ENCODE data around the gene MAPKAPK2.

- TF ChIP-seq PKNOX1 (IDR thresholded peaks at IDR 0.05) (no peak), SP1 (IDR thresholded peaks at IDR 0.05) (no peak), FOXM1 (IDR thresholded peaks at IDR 0.05; ENCODE audit: borderline replicate concordance) (no peak), CTBP1 (IDR thresholded peaks at IDR 0.05; ENCODE audit: borderline replicate concordance) (no peak), FOXK2 (IDR thresholded peaks at IDR 0.05) (no peak), BHLHE40 (IDR thresholded peaks at IDR 0.05; ENCODE audit: borderline replicate concordance) (no peak), SUZ12 (IDR thresholded peaks at IDR 0.05) (no peak), ZNF384 (IDR thresholded peaks at IDR 0.05) (no peak), TARDBP (IDR thresholded peaks at IDR 0.05) (no peak), LEF1 (IDR thresholded peaks at IDR 0.05; ENCODE audit: borderline replicate concordance) (no peak), ARNT (IDR thresholded peaks at IDR 0.05) (no peak)
Observed at GRCh38 chr1:206708058-206708457, 23.4 kb downstream of the MAPKAPK2 start.
